Osteoblast (primary cell): ENCODE results near the gene CCDC82. TPM values are rescaled to one million over a fixed set of nuclear protein-coding genes. Genes with fewer than 3 reads are reported as not detected.

ENCODE experiments used
- DNase-seq: peaks from one replicate; pipeline ENCODE4 v3.0.0; 2011; ENCODE audit warnings: low spot score, mixed read lengths; ENCODE audit not compliant: insufficient read length; ENCODE audit errors: missing footprints
- H2AFZ ChIP-seq: 2 replicates; pipeline ENCODE4 v1.6.0; 2011; ENCODE audit warnings: mild to moderate bottlenecking, low read length
- H3K27ac ChIP-seq: 2 replicates; pipeline ENCODE4 v1.5.1; 2011; ENCODE audit warnings: mild to moderate bottlenecking, low read depth, low read length, moderate library complexity
- H3K27me3 ChIP-seq: 2 replicates; pipeline ENCODE4 v1.6.0; 2012; ENCODE audit warnings: mild to moderate bottlenecking, control low read depth, inconsistent platforms, low read length, moderate library complexity; ENCODE audit not compliant: insufficient read depth
- H3K36me3 ChIP-seq: 2 replicates; pipeline ENCODE4 v1.5.1; 2011; ENCODE audit warnings: mild to moderate bottlenecking, low read length, control low read depth, moderate library complexity; ENCODE audit not compliant: insufficient read depth
- H3K4me1 ChIP-seq: 2 replicates; pipeline ENCODE4 v1.5.1; 2011; ENCODE audit warnings: mild to moderate bottlenecking, low read length, control low read depth, moderate library complexity; ENCODE audit not compliant: insufficient read depth
- H3K4me2 ChIP-seq: 2 replicates; pipeline ENCODE4 v1.6.0; 2011; ENCODE audit warnings: mild to moderate bottlenecking, low read length; ENCODE audit not compliant: insufficient read depth
- H3K4me3 ChIP-seq: fragments of 200-600 bp; sonication (generic); 3 replicates; pipeline ENCODE4 v1.5.1; 2012; ENCODE audit warnings: mild to moderate bottlenecking, low read length, inconsistent platforms; ENCODE audit not compliant: insufficient read depth
- H3K79me2 ChIP-seq: 2 replicates; pipeline ENCODE4 v1.6.0; 2012; ENCODE audit warnings: mild to moderate bottlenecking, low read length, control low read depth, inconsistent platforms; ENCODE audit not compliant: insufficient read depth
- H3K9me3 ChIP-seq: 2 replicates; pipeline ENCODE4 v1.5.1; 2011; ENCODE audit warnings: low read depth, low read length, control low read depth
- H4K20me1 ChIP-seq: 2 replicates; pipeline ENCODE4 v1.6.0; 2012; ENCODE audit warnings: mild to moderate bottlenecking, low read length, control low read depth; ENCODE audit not compliant: insufficient read depth
- CTCF ChIP-seq: IDR thresholded peaks from 2 replicates; pipeline ENCODE4 v1.5.1; 2011; ENCODE audit warnings: mild to moderate bottlenecking, low read depth, low read length, moderate library complexity; ENCODE audit errors: extremely low read depth
- total RNA-seq: library from RNA; depleted of rRNA; stranded (reverse); fragments of >200 nt; gene quantifications from 2 replicates; pipeline ENCODE4 v1.2.3, GENCODE V29; 2012

Gene CCDC82
- total RNA-seq, 1 donor, result 19.5 TPM

DNA sequence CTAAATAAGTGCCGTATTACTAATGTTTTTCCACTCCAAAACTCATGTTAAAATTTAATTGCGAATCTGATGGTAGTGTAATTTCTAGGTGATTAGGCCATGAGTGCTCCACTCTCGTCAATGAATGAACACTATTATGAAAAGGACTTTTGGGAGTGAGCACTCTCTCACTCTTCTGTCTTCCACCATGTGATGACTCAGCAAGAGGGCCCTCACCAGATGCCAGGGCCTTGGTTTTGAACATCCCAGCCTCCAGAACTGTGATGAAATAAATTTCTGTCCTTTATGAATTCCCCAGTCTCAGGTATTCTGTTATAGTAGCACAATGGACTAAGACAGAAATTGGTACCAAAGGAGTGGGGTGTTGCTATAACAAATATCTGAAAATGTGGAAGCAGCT is 8.2 kb upstream of the CCDC82 start:
- no peak for TF ChIP-seq CTCF
- H3K4me3 ChIP-seq, result no peak overlapping the region
- no peak overlapping the region for H3K4me2 ChIP-seq
- H3K27ac ChIP-seq, result no peak overlapping the region
- H4K20me1 ChIP-seq, result no peaks in the 10 kb centered on the region
- H3K79me2 ChIP-seq, result peaks cover 2% of the 10 kb centered on the region
- DNase-seq, result no peak
- peaks cover 4% of the 10 kb centered on the region for H3K4me1 ChIP-seq
- H2AFZ ChIP-seq, result no peak overlapping the region
- H3K36me3 ChIP-seq, result no peaks in the 10 kb centered on the region
- H3K27me3 ChIP-seq, result peaks cover 4% of the 10 kb centered on the region
- no peaks in the 10 kb centered on the region for H3K9me3 ChIP-seq

DNA sequence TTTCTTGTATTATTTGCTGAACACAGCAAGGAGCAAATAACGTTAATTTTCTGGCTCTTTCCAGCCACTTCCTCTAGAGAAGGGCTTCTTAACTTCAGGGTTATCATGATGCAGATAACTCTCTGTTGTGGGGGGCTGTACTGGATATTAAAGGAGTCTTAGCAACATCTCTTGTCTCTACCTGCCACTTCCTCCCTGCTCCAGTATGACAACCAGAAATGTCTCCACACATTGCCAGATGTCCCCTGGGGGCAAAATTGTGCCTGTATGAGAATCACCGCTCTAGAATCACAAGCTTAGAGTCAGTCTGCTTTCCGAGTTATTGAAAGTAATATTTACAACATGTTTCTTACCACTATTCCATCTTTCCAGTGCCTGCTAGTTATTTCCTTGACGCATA is 6.9 kb upstream of the CCDC82 start:
- H2AFZ ChIP-seq, result no peak overlapping the region
- no peak for TF ChIP-seq CTCF

GRCh38 chr11:96394773-96395172 is 5.1 kb upstream of the CCDC82 start:
- Histone ChIP-seq H3K4me2 (no peak overlapping the region), H3K36me3 (no peaks in the 10 kb centered on the region), H3K9me3 (no peaks in the 10 kb centered on the region), H2AFZ (no peak overlapping the region), H3K4me3 (no peak overlapping the region), H3K4me1 (peaks cover 17% of the 10 kb centered on the region), H3K27me3 (no peaks in the 10 kb centered on the region), H4K20me1 (no peaks in the 10 kb centered on the region), H3K27ac (no peak overlapping the region), H3K79me2 (peaks cover 28% of the 10 kb centered on the region)
- DNase-seq, result no peak
- no peak for TF ChIP-seq CTCF

More for the DNA sequence above, 6.9 kb upstream of the CCDC82 start:
- no peak overlapping the region for H3K27ac ChIP-seq
- H3K79me2 ChIP-seq, result peaks cover 10% of the 10 kb centered on the region
- no peak overlapping the region for H3K4me3 ChIP-seq
- no peaks in the 10 kb centered on the region for H3K36me3 ChIP-seq
- H3K9me3 ChIP-seq, result no peaks in the 10 kb centered on the region
- H4K20me1 ChIP-seq, result no peaks in the 10 kb centered on the region
- peaks cover 1% of the 10 kb centered on the region for H3K27me3 ChIP-seq
- DNase-seq, result no peak
- no peak overlapping the region for H3K4me2 ChIP-seq
- H3K4me1 ChIP-seq, result peaks cover 7% of the 10 kb centered on the region

- Histone ChIP-seq H3K4me3 (no peak overlapping the region), H2AFZ (no peak overlapping the region), H3K27ac (no peak overlapping the region), H3K4me1 (peaks cover 17% of the 10 kb centered on the region), H3K36me3 (no peaks in the 10 kb centered on the region), H4K20me1 (no peaks in the 10 kb centered on the region), H3K27me3 (no peaks in the 10 kb centered on the region), H3K9me3 (no peaks in the 10 kb centered on the region), H3K4me2 (peak overlapping the region; percentile 51), H3K79me2 (peaks cover 36% of the 10 kb centered on the region)
- peak; percentile 60 for DNase-seq
- TF ChIP-seq CTCF, result peak; percentile 73
Measured at GRCh38 chr11:96393753-96394348, 4.1 kb upstream of the CCDC82 start.
